ENCODE data around the gene DISP3.

Gene DISP3

GRCh38 chr1:11515368-11516300 lies 36.7 kb downstream of the DISP3 start:
- TF ChIP-seq CTCF (IDR thresholded peaks at IDR 0.05; ENCODE audit: low read depth, low read length) = no peak
- H3K4me3 ChIP-seq (ENCODE audit: low read depth, low read length) = no peak overlapping the region

GRCh38 chr1:11516961-11517635 lies 38.1 kb downstream of the DISP3 start:
- TF ChIP-seq CTCF (IDR thresholded peaks at IDR 0.05; ENCODE audit: low read depth, low read length) = no peak
- H3K4me3 ChIP-seq (ENCODE audit: low read depth, low read length) = no peak overlapping the region

- no peak overlapping the region for H3K4me3 ChIP-seq (ENCODE audit: low read depth, low read length)
- TF ChIP-seq CTCF (IDR thresholded peaks at IDR 0.05; ENCODE audit: low read depth, low read length) = no peak
Observed at GRCh38 chr1:11518016-11518701, 39.2 kb downstream of the DISP3 start.

GRCh38 chr1:11518791-11519628 lies 40.1 kb downstream of the DISP3 start:
- no peak for TF ChIP-seq CTCF (IDR thresholded peaks at IDR 0.05; ENCODE audit: low read depth, low read length)

GRCh38 chr1:11519629-11520031 lies 40.7 kb downstream of the DISP3 start:
- no peak overlapping the region for H3K4me3 ChIP-seq (ENCODE audit: low read depth, low read length)
- no peak for TF ChIP-seq CTCF (IDR thresholded peaks at IDR 0.05; ENCODE audit: low read depth, low read length)

More at GRCh38 chr1:11518791-11519628, 40.1 kb downstream of the DISP3 start:
- no peak overlapping the region for H3K4me3 ChIP-seq (ENCODE audit: low read depth, low read length)

GRCh38 chr1:11520531-11521233 lies 41.7 kb downstream of the DISP3 start:
- no peak overlapping the region for H3K4me3 ChIP-seq (ENCODE audit: low read depth, low read length)
- TF ChIP-seq CTCF (IDR thresholded peaks at IDR 0.05; ENCODE audit: low read depth, low read length) = no peak
